Endothelial cell of umbilical vein (primary cell): ENCODE results near the gene PCARE. TPM values are rescaled to one million over a fixed set of nuclear protein-coding genes. Genes with fewer than 3 reads are reported as not detected.

Experiments used
- BruUV-seq: library from RNA; stranded (reverse); fragments of 400-500 nt; replicated peaks from 2 replicates; lab custom pipeline; 2021; lab: Mats Ljungman, UMichigan
- CTCF ChIA-PET: fragments of 300-600, 350-600 bp; sonication (Branson Sonifier 250); formaldehyde crosslinking; loops from one replicate; lab custom pipeline; 2021; ENCODE audit warnings: antibody characterized with exemption, inconsistent platforms; lab: Charles Lee
- POLR2A ChIA-PET: fragments of 300-600, 350-600 bp; sonication (Branson Sonifier 250); formaldehyde crosslinking; loops from one replicate; lab custom pipeline; 2021; ENCODE audit warnings: antibody characterized with exemption, inconsistent platforms; lab: Charles Lee
- DNase-seq: peaks from one replicate; pipeline ENCODE4 v3.0.0-alpha.2; 2011; ENCODE audit warnings: low read depth, low spot score
- FAIRE-seq: peaks from 2 replicates; lab custom pipeline; 2011; peaks lifted over from hg19 to GRCh38; lab: Jason Lieb, UNC
- H2AFZ ChIP-seq: 2 replicates; pipeline ENCODE4 v1.6.0; 2012; ENCODE audit warnings: low read depth, low read length, control low read depth, inconsistent platforms
- H3K27ac ChIP-seq: 2 replicates; pipeline ENCODE4 v1.5.1; 2011; ENCODE audit warnings: low read depth, mild to moderate bottlenecking, control low read depth, low read length, moderate library complexity; ENCODE audit not compliant: insufficient read depth
- H3K27me3 ChIP-seq, 2 experiments: 2 replicates each; pipeline versions ENCODE4 v1.6.0 to v1.6.1; 2011; ENCODE audit warnings: low read length in 2 of 2, mixed read lengths in 1 of 2; ENCODE audit not compliant: control insufficient read depth in 2 of 2, insufficient read depth in 2 of 2
- H3K36me3 ChIP-seq, 2 experiments: 2 replicates in 1 of 2; 3 replicates in 1 of 2; pipeline ENCODE4 v1.5.1; 2011; ENCODE audit warnings: low read length in 2 of 2, mild to moderate bottlenecking in 1 of 2, moderate library complexity in 1 of 2; ENCODE audit not compliant: control insufficient read depth in 2 of 2, insufficient read depth in 2 of 2; ENCODE audit errors: extremely low read depth in 1 of 2
- H3K4me1 ChIP-seq: 3 replicates; pipeline ENCODE4 v1.5.1; 2011; ENCODE audit warnings: mild to moderate bottlenecking, low read length; ENCODE audit not compliant: control insufficient read depth, insufficient read depth; ENCODE audit errors: extremely low read depth
- H3K4me2 ChIP-seq: 2 replicates; pipeline ENCODE4 v1.6.1; 2011; ENCODE audit warnings: low read length, control low read depth, mixed read lengths; ENCODE audit not compliant: insufficient read depth
- H3K4me3 ChIP-seq, 3 experiments: fragments of 200-600 bp in 1 of 3; sonication (generic), shearing (Covaris generic) in 1 of 3; replicated peaks in 1 of 3; 2 replicates each; pipeline ENCODE4 v1.5.1; 2011 to 2016; ENCODE audit warnings: control low read depth in 3 of 3, low read length in 3 of 3, mild to moderate bottlenecking in 2 of 3, inconsistent platforms in 1 of 3, low read depth in 1 of 3, moderate library complexity in 1 of 3; ENCODE audit not compliant: insufficient read depth in 1 of 3
- H3K79me2 ChIP-seq: 2 replicates; pipeline ENCODE4 v1.6.0; 2012; ENCODE audit warnings: low read length, inconsistent platforms; ENCODE audit not compliant: control insufficient read depth, insufficient read depth
- H3K9ac ChIP-seq: replicated peaks from 2 replicates; pipeline ENCODE3; 2011; ENCODE audit warnings: low read length, control low read depth; ENCODE audit not compliant: insufficient read depth; ENCODE audit errors: extremely low read depth
- H3K9me1 ChIP-seq: replicated peaks from 3 replicates; pipeline ENCODE4 v1.6.0; 2011; ENCODE audit warnings: mild to moderate bottlenecking, low read length; ENCODE audit not compliant: control insufficient read depth, insufficient read depth; ENCODE audit errors: extremely low read depth
- H3K9me3 ChIP-seq: replicated peaks from 2 replicates; pipeline ENCODE4 v1.5.1; 2012; ENCODE audit warnings: low read length, inconsistent platforms; ENCODE audit not compliant: control insufficient read depth, insufficient read depth
- H4K20me1 ChIP-seq: replicated peaks from 2 replicates; pipeline ENCODE3; 2011; ENCODE audit warnings: mild to moderate bottlenecking, low read length; ENCODE audit not compliant: control insufficient read depth, insufficient read depth; ENCODE audit errors: extremely low read depth
- CTCF ChIP-seq, 2 donors: IDR thresholded peaks; 1 replicate in 1 of 2; 2 replicates in 1 of 2; pipeline ENCODE4 v1.5.1; 2011; ENCODE audit warnings: low read length in 2 of 2, mild to moderate bottlenecking in 2 of 2, moderate library complexity in 2 of 2, control low read depth in 1 of 2, inconsistent platforms in 1 of 2, low read depth in 1 of 2; ENCODE audit not compliant: insufficient read depth in 1 of 2; ENCODE audit errors: extremely low read depth in 1 of 2
- EZH2 ChIP-seq: IDR thresholded peaks from 2 replicates; pipeline ENCODE4 v1.6.1; 2012; ENCODE audit warnings: borderline replicate concordance, low read depth, mild to moderate bottlenecking, moderate library complexity, low read length, inconsistent platforms; ENCODE audit not compliant: severe bottlenecking
- FOS ChIP-seq: IDR thresholded peaks from 2 replicates; pipeline ENCODE4 v1.6.1; 2011; ENCODE audit warnings: mild to moderate bottlenecking, low read length, moderate library complexity, borderline replicate concordance; ENCODE audit not compliant: insufficient read depth
- GATA2 ChIP-seq: IDR thresholded peaks from 2 replicates; pipeline ENCODE4 v1.7.0; 2011; ENCODE audit warnings: low read depth, mild to moderate bottlenecking, moderate library complexity, mixed read lengths, low read length; ENCODE audit not compliant: insufficient read length, insufficient read depth
- JUN ChIP-seq: IDR thresholded peaks from 2 replicates; pipeline ENCODE4 v1.6.1; 2011; ENCODE audit warnings: borderline replicate concordance, low read depth; ENCODE audit not compliant: insufficient read length, insufficient read depth
- MYC ChIP-seq: IDR thresholded peaks from one replicate; pipeline ENCODE4 v1.6.1; 2011; ENCODE audit warnings: mild to moderate bottlenecking, low read depth, low read length
- POLR2A ChIP-seq: IDR thresholded peaks from 2 replicates; pipeline ENCODE4 v1.6.1; 2012; ENCODE audit warnings: low read depth, mild to moderate bottlenecking, control low read depth, low read length
- POLR2AphosphoS5 ChIP-seq: IDR thresholded peaks from 2 replicates; pipeline ENCODE4 v1.6.1; 2012; ENCODE audit warnings: low read depth, mild to moderate bottlenecking, control low read depth, low read length, moderate library complexity; ENCODE audit not compliant: insufficient read depth
- dilution Hi-C: fragments of 300-500 bp; cut with MboI; formaldehyde crosslinking; loops from one replicate; pipeline ENCODE4 v1.15.0; 2019; ENCODE audit warnings: low sequenced_read_pairs; ENCODE audit not compliant: extremely low pct_ligation_motif_present
- intact Hi-C: fragments of 100-400 bp; cut with micrococcal nuclease; formaldehyde crosslinking; loops from one replicate; pipeline ENCODE4 v1.10.0; 2022
- polyA plus RNA-seq, 4 experiments: library from polyadenylated mRNA; depleted of rRNA in 3 of 4; stranded (reverse) in 3 of 4; unstranded in 1 of 4; fragments of >200 nt; gene quantifications; 2 replicates each; pipeline versions ENCODE4 v1.2.1 to v1.2.3, GENCODE V29; 2011 to 2012; ENCODE audit warnings: missing spikeins in 1 of 4
- total RNA-seq: library from RNA; stranded (reverse); gene quantifications from 2 replicates; pipeline ENCODE4 v1.2.3, GENCODE V29; 2021
- TF ChIP-seq, protein P1 (sequence below): IDR thresholded peaks from 2 replicates; pipeline ENCODE4 v1.6.1; 2011; ENCODE audit not compliant: insufficient read depth, insufficient read length

The PCARE gene
- total and polyA plus RNA-seq, 2 donors (not counting 3 experiments of a cell fraction or from before 2014, with no cell fraction given) = not detected

- Histone ChIP-seq H3K9me1 (no peaks in the 10 kb centered on the region), H3K27me3 (no peaks in the 10 kb centered on the region), H3K9me3 (no peaks in the 10 kb centered on the region), H3K9ac (no peak overlapping the region), H3K4me1 (no peaks in the 10 kb centered on the region), H4K20me1 (no peaks in the 10 kb centered on the region), H2AFZ (no peak overlapping the region), H3K36me3 (no peaks in the 10 kb centered on the region), H3K4me3 (no peak overlapping the region), H3K27ac (no peak overlapping the region), H3K4me2 (no peak overlapping the region), H3K79me2 (no peaks in the 10 kb centered on the region)
- POLR2A ChIA-PET = no interaction called here
- DNase-seq (no peak), FAIRE-seq (no peak)
- intact Hi-C loops = no loop called here
- no TSS peak for BruUV-seq
- dilution Hi-C loops = no loop called here
- no peak for TF ChIP-seq FOS
- TF ChIP-seq POLR2AphosphoS5 = no peak
- TF ChIP-seq POLR2A = no peak
- TF ChIP-seq MYC = no peak
- no peak for TF ChIP-seq CTCF (IDR thresholded peaks at IDR 0.05; ENCODE audit: extremely low read depth in 1 of 2, insufficient read depth in 1 of 2, low read depth in 1 of 2, low read length in 2 of 2)
- CTCF ChIA-PET = interaction anchor here (1.6 to 1.7 kb wide), 2 partner anchors 9 to 21 kb away, joined by 4 to 6 read pairs; no protein-coding TSS in a partner anchor
These were observed 34.9 kb upstream of the PCARE start for GRCh38 chr2:29109246-29109645.

- H3K9me3 ChIP-seq = no peaks in the 10 kb centered on the region
- H3K27ac ChIP-seq = no peak overlapping the region
- CTCF ChIA-PET = interaction anchor here (1.0 to 1.7 kb wide), 3 partner anchors 10 to 22 kb away, joined by 3 to 6 read pairs (median 4); no protein-coding TSS in a partner anchor
- H3K4me3 ChIP-seq = no peak overlapping the region
- H3K27me3 ChIP-seq = no peaks in the 10 kb centered on the region
- H3K79me2 ChIP-seq = no peaks in the 10 kb centered on the region
- H3K4me2 ChIP-seq = no peak overlapping the region
- H2AFZ ChIP-seq = peak overlapping the region; percentile 27
- DNase-seq = no peak
- POLR2A ChIA-PET = no interaction called here
- BruUV-seq = no TSS peak
- no peak for FAIRE-seq
- H3K9me1 ChIP-seq = no peaks in the 10 kb centered on the region
- no peaks in the 10 kb centered on the region for H3K4me1 ChIP-seq
- dilution Hi-C loops (no loop called here), intact Hi-C loops (no loop called here)
- TF ChIP-seq JUN = no peak
- TF ChIP-seq, protein P1, sequence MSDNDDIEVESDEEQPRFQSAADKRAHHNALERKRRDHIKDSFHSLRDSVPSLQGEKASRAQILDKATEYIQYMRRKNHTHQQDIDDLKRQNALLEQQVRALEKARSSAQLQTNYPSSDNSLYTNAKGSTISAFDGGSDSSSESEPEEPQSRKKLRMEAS = no peak
- TF ChIP-seq FOS = no peak
- TF ChIP-seq POLR2A = no peak
- no peak for TF ChIP-seq GATA2
- TF ChIP-seq MYC = no peak
- no peak for TF ChIP-seq EZH2
- no peak for TF ChIP-seq POLR2AphosphoS5
- no peak for TF ChIP-seq CTCF (IDR thresholded peaks at IDR 0.05; ENCODE audit: extremely low read depth in 1 of 2, insufficient read depth in 1 of 2, low read depth in 1 of 2, low read length in 2 of 2)
- H3K9ac ChIP-seq = no peak overlapping the region
- no peaks in the 10 kb centered on the region for H4K20me1 ChIP-seq
- H3K36me3 ChIP-seq = no peaks in the 10 kb centered on the region
These were observed 33.9 kb upstream of the PCARE start for GRCh38 chr2:29108225-29108624.
